Measurements from ENCODE around the gene TXNL1. TPM values are rescaled to one million over a fixed set of nuclear protein-coding genes. Genes with fewer than 3 reads are reported as not detected.
A peak's percentile ranks its signal among the peaks of the same experiment; 100 is the strongest.

The TXNL1 gene
- total and polyA plus RNA-seq, 2 donors (not counting 1 experiment from before 2014, with no cell fraction given) = 25.4 to 103 TPM

GRCh38 chr18:56643381-56643780, 5.0 kb upstream of the TXNL1 start:
- Histone ChIP-seq H3K27me3 (ENCODE audit: control insufficient read depth, insufficient read depth, low read length) (no peaks in the 10 kb centered on the region), H3K9me3 (ENCODE audit: control insufficient read depth, insufficient read depth, low read depth, low read length) (no peaks in the 10 kb centered on the region), H3K4me1 (ENCODE audit: control insufficient read depth, extremely low read depth, insufficient read depth, low read length) (peaks cover 3% of the 10 kb centered on the region), H3K79me2 (ENCODE audit: control insufficient read depth, insufficient read depth, low read length) (no peaks in the 10 kb centered on the region), H3K27ac (ENCODE audit: insufficient read depth, low read length) (no peak overlapping the region), H3K4me3 (replicated peaks in 1 of 4; ENCODE audit: control extremely low read depth in 1 of 4, insufficient read depth in 1 of 4, low read depth in 3 of 4, low read length in 4 of 4) (no peak overlapping the region), H4K20me1 (ENCODE audit: control insufficient read depth, extremely low read depth, insufficient read depth, low read length) (no peaks in the 10 kb centered on the region), H3K4me2 (ENCODE audit: extremely low read depth, insufficient read depth, low read length) (no peak overlapping the region), H3K36me3 (ENCODE audit: control insufficient read depth, insufficient read depth, low read length) (no peaks in the 10 kb centered on the region), H2AFZ (ENCODE audit: low read length) (no peak overlapping the region), H3K9ac (ENCODE audit: insufficient read depth, low read length) (no peak overlapping the region)
- DNase-seq (ENCODE audit: low read depth in 2 of 2) = no peak
- TF ChIP-seq CTCF (conservative IDR thresholded peaks at IDR 0.05 in 1 of 2, IDR thresholded peaks at IDR 0.05 in 1 of 2; ENCODE audit: low read depth in 1 of 2, low read length in 2 of 2) (no peak), EZH2 (IDR thresholded peaks at IDR 0.05; ENCODE audit: low read length, missing control alignments) (no peak)

- Histone ChIP-seq H3K36me3 (ENCODE audit: control insufficient read depth, insufficient read depth, low read length) (no peaks in the 10 kb centered on the region), H3K4me2 (ENCODE audit: extremely low read depth, insufficient read depth, low read length) (no peak overlapping the region), H4K20me1 (ENCODE audit: control insufficient read depth, extremely low read depth, insufficient read depth, low read length) (no peaks in the 10 kb centered on the region), H3K79me2 (ENCODE audit: control insufficient read depth, insufficient read depth, low read length) (peaks cover 15% of the 10 kb centered on the region), H3K4me3 (replicated peaks in 1 of 4; ENCODE audit: control extremely low read depth in 1 of 4, insufficient read depth in 1 of 4, low read depth in 3 of 4, low read length in 4 of 4) (no peak overlapping the region), H2AFZ (ENCODE audit: low read length) (peak overlapping the region; percentile 10), H3K9me3 (ENCODE audit: control insufficient read depth, insufficient read depth, low read depth, low read length) (no peaks in the 10 kb centered on the region), H3K4me1 (ENCODE audit: control insufficient read depth, extremely low read depth, insufficient read depth, low read length) (peaks cover 3% of the 10 kb centered on the region), H3K9ac (ENCODE audit: insufficient read depth, low read length) (no peak overlapping the region), H3K27me3 (ENCODE audit: control insufficient read depth, insufficient read depth, low read length) (no peaks in the 10 kb centered on the region), H3K27ac (ENCODE audit: insufficient read depth, low read length) (no peak overlapping the region)
- TF ChIP-seq EZH2 (IDR thresholded peaks at IDR 0.05; ENCODE audit: low read length, missing control alignments) = no peak
- TF ChIP-seq CTCF (conservative IDR thresholded peaks at IDR 0.05 in 1 of 2, IDR thresholded peaks at IDR 0.05 in 1 of 2; ENCODE audit: low read depth in 1 of 2, low read length in 2 of 2) = no peak
- DNase-seq (ENCODE audit: low read depth in 2 of 2) = peak; percentile 30 to 79
Observed at GRCh38 chr18:56641714-56642337, 3.4 kb upstream of the TXNL1 start.

- no peaks in the 10 kb centered on the region for H3K27me3 ChIP-seq (ENCODE audit: control insufficient read depth, insufficient read depth, low read length)
- H3K9me3 ChIP-seq (ENCODE audit: control insufficient read depth, insufficient read depth, low read depth, low read length) = no peaks in the 10 kb centered on the region
- H3K36me3 ChIP-seq (ENCODE audit: control insufficient read depth, insufficient read depth, low read length) = no peaks in the 10 kb centered on the region
- H3K79me2 ChIP-seq (ENCODE audit: control insufficient read depth, insufficient read depth, low read length) = peaks cover 38% of the 10 kb centered on the region
- peaks cover 3% of the 10 kb centered on the region for H3K4me1 ChIP-seq (ENCODE audit: control insufficient read depth, extremely low read depth, insufficient read depth, low read length)
- H3K27ac ChIP-seq (ENCODE audit: insufficient read depth, low read length) = no peak overlapping the region
- H2AFZ ChIP-seq (ENCODE audit: low read length) = no peak overlapping the region
- H3K4me2 ChIP-seq (ENCODE audit: extremely low read depth, insufficient read depth, low read length) = no peak overlapping the region
- H4K20me1 ChIP-seq (ENCODE audit: control insufficient read depth, extremely low read depth, insufficient read depth, low read length) = no peaks in the 10 kb centered on the region
- no peak for TF ChIP-seq CTCF (conservative IDR thresholded peaks at IDR 0.05 in 1 of 2, IDR thresholded peaks at IDR 0.05 in 1 of 2; ENCODE audit: low read depth in 1 of 2, low read length in 2 of 2)
- no peak for DNase-seq (ENCODE audit: low read depth in 2 of 2)
- H3K9ac ChIP-seq (ENCODE audit: insufficient read depth, low read length) = no peak overlapping the region
- no peak overlapping the region for H3K4me3 ChIP-seq (replicated peaks in 1 of 4; ENCODE audit: control extremely low read depth in 1 of 4, insufficient read depth in 1 of 4, low read depth in 3 of 4, low read length in 4 of 4)
Observed at GRCh38 chr18:56639571-56639970, 1.2 kb upstream of the TXNL1 start.

Measured in fibroblast of lung (primary cell).